KOPT-K1 (cell line): ENCODE results near the gene IGF1R.
A peak's percentile ranks its signal among the peaks of the same experiment; 100 is the strongest.
"Not testable (repeated sequence)": the region's sequence is repeated elsewhere in the genome, so short reads cannot be mapped to it uniquely, and the experiment has no call there.

Source experiments
- H3K27ac ChIP-seq: fragments of 200-600 bp; sonication (generic); 2 replicates; pipeline ENCODE4 v1.5.1; 2016; ENCODE audit warnings: antibody characterized with exemption, mild to moderate bottlenecking, low read depth, low read length; ENCODE audit not compliant: poor library complexity, severe bottlenecking
- H3K36me3 ChIP-seq: fragments of 200-600 bp; sonication (generic); 2 replicates; pipeline ENCODE4 v1.5.1; 2017; ENCODE audit warnings: antibody characterized with exemption, mild to moderate bottlenecking, low read length, moderate library complexity; ENCODE audit not compliant: insufficient read depth
- H3K9me3 ChIP-seq: fragments of 200-600 bp; sonication (generic); 2 replicates; pipeline ENCODE4 v1.5.1; 2017; ENCODE audit warnings: antibody characterized with exemption, low read length, mild to moderate bottlenecking; ENCODE audit not compliant: insufficient read depth, poor library complexity, severe bottlenecking

Gene IGF1R

DNA sequence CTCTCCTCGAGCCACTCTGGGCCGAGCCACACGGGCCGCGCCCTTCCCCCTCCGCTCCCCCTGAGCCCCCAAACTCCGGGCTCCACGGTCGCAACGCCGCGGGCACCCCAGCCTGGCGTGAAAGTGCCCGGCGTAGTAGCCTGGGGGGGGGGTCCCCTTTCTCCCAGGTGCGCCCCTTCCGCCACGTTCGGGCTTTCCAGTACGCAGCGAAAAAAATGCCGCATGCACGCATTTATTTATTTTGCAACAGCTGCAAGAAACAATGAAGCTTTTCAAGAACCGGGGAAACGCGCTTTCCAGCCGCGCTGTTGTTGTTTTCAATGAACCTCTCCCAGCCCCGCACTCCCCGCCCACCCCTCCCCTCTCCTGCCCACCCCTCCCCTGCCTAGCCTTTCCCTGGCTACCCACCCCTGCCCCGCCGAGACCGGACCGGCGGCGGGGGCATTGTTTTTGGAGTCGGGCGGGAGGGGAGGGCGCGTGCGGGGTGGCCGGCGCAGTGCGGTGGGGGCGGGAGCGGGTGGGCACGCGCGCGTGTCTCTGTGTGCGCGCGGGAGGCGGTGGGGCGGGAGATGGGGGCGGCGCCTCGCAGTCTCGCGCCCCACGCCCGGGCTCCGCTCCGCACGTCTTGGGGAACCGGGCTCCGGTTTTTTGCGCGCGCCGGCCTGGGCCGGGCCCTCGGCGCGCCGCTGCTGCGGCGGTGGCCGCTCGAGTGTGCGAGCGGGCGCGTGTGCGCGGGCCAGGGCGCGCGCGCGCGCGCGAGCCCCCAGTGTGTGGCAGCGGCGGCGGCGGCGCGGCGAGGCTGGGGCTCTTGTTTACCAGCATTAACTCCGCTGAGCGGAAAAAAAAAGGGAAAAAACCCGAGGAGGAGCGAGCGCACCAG lies at the start of gene IGF1R:
TSS of gene IGF1R (plus strand) at position 766 of the 880 bp plus-strand sequence. CDS start 1,043 bp downstream, outside the sequence.
- Histone ChIP-seq H3K36me3 (no peaks in the 10 kb centered on the region), H3K27ac (peak within 1 kb of the TSS; percentile 42), H3K9me3 (no peaks in the 10 kb centered on the region)

DNA sequence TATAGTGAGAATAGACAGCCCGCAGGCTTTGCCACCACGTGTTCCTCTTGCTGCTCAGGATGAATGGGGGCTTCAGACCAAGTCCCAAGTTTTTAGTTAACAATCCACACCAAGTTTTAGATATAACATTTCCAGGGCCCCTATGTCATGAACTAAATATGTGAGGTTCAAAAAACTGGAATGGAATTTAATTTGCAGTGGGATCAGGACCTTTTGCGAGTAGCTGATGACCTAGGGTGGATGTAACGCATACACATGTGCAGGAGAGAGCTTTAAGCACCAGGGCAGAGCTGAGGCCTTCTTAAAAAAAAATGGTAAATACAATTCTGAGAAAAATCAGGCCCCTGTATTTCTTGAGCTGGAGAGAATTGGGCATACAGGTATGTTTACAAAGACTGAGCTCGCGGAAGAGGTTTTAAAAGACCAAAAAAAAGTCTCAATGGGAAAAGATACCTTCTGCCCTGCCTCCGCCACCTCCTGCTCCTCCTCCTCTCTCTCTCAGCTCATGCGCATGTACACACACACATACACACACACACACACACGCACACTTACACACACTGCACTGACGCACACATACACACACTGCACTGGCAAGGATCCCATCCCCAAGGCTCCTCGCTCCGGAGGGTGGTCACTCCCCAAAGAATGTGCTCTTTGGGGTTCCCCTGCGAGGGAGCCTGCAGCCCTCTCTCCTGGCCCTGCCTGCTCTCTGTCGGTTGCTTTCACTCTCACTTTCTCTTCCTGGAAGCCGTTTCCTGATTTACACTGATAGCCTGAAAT lies 48.2 kb upstream of the IGF1R start:
- H3K36me3 ChIP-seq, result no peaks in the 10 kb centered on the region
- no peak overlapping the region for H3K27ac ChIP-seq
- no peaks in the 10 kb centered on the region for H3K9me3 ChIP-seq

DNA sequence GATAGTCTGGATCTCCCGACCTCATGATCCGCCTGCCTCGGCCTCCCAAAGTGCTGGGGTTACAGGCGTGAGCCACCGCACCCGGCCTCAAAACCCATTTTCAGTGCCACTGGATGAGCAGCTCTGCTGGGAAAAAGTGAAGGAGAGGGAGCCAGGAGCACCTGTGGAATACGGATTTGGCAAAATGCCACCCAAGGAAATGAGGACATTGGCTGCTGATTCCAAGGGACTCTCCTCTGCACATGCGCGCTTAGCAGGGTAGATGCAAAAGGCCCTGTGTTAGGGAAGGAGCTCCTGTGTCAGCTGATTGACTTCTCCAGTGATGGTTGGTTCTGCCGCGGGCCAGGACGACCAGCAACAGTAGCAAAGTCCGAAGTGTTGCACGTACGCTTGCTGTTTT lies 43.4 kb upstream of the IGF1R start:
- no peaks in the 10 kb centered on the region for H3K36me3 ChIP-seq
- no peak overlapping the region for H3K27ac ChIP-seq

DNA sequence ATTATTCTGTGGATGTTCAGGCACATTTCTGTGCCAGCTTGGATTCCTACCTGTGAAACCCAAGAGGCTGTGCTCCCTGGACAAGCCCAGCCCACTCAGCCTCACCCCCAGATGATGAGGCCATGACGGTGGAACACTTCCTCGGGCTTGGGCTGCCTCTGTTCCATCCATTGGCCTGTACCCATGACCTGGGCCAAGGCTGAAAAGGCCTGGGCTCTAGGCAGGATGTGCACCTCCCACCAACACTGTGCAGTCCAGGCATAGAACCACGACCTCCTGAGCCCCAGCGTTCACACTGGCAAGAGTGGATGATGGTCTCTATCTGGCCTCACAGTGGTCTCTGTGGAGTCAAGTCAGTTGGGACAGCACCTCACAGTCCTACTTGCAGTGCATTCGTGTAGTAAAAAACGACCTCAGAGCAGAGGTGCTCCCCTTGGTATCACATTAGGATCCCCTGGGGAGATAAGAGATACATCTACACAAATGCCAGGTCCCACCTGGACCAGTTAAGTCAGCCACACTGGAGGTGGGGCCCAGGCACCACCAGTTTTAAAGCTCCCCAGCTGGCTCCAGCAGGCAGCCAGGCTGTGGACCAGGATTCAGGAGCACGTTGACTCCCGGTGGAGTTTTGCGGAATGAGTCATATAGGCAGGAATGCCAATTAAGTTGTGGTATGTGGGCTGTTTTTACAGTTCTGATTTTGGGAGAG lies 39.0 kb upstream of the IGF1R start:
- Histone ChIP-seq H3K9me3 (no peaks in the 10 kb centered on the region), H3K27ac (no peak overlapping the region), H3K36me3 (no peaks in the 10 kb centered on the region)

More for the DNA sequence above, 43.4 kb upstream of the IGF1R start:
- H3K9me3 ChIP-seq, result no peaks in the 10 kb centered on the region

GRCh38 chr15:98610991-98611390 lies 37.3 kb upstream of the IGF1R start:
- H3K9me3 ChIP-seq, result no peaks in the 10 kb centered on the region
- no peaks in the 10 kb centered on the region for H3K36me3 ChIP-seq
- H3K27ac ChIP-seq, result no peak overlapping the region

- no peaks in the 10 kb centered on the region for H3K9me3 ChIP-seq
- H3K27ac ChIP-seq, result no peak overlapping the region
- H3K36me3 ChIP-seq, result no peaks in the 10 kb centered on the region
Measured at GRCh38 chr15:98611808-98612207, 36.5 kb upstream of the IGF1R start.

GRCh38 chr15:98612490-98613110 lies 35.7 kb upstream of the IGF1R start:
- Histone ChIP-seq H3K27ac (no peak overlapping the region), H3K9me3 (no peaks in the 10 kb centered on the region), H3K36me3 (no peaks in the 10 kb centered on the region)

DNA sequence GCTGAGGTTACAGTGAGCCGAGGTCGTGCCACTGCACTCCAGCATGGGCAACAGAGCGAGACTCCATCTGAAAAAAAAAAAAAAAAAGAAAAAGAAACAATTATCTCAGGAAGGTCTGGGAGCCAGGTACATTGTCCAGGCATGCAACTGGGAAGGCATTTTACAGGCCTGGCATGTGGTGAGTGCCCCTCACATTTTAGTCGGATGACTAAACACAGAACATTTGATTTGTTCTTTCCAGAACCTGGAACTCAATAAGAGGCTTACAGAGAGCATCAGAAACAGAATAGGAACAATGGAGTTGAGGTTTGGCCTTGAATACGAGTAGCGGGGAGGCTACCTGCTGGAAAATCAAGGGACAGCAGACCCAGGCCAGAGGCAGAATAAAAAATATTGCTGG lies 33.7 kb upstream of the IGF1R start:
- no peaks in the 10 kb centered on the region for H3K9me3 ChIP-seq
- H3K36me3 ChIP-seq, result no peaks in the 10 kb centered on the region
- no peak overlapping the region for H3K27ac ChIP-seq

DNA sequence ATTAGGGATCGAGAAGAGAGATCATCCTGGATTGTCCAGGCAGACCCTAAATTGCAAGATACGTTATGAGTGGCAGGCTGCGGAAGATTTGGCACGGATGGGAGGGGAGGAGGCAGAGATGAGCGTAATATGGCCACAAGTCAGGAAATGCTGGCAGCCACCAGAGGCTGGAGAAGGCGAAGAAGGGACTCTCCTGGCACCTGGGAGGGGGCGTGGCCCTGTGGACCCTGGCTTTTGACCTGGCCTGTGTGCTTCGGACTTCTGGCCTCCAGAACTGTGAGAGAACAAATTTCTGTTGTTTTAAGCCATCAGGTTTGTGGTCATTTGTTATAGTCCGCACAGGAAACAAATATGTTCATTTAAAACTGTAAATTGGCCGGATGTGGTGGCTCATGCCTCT lies 31.9 kb upstream of the IGF1R start:
- H3K27ac ChIP-seq, result no peak overlapping the region
- no peaks in the 10 kb centered on the region for H3K36me3 ChIP-seq
- no peaks in the 10 kb centered on the region for H3K9me3 ChIP-seq

DNA sequence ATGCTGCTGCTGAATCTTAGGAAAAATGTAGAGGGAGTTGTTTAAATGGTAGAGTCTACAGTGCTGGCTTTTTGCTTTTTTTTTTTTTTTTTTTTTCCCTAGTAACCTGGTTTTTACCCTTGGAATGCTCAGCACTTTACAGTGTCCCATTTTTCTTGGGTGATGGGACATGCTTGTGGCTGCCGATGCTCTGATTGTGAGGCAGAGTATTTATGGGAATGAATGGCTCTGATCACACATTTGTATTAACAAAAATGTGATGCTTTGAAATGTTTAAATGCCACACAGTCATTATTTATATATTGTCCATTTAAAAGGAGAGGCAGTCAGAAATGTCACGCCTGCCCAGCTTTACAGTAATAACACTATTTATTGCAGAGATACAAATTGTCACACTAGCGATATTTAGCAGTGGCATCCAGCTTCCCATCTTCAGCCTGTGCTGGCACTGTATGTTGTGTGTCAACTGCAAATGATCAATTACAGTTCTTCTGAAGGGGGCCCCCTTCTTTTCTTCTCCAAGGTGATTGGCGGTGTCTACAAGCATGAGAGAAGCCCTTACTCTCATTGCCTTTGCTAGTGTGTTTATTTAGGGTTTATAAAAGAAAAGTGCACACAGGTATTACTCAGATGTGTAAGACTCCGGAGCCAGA lies 30.9 kb upstream of the IGF1R start:
- no peak overlapping the region for H3K27ac ChIP-seq
- H3K36me3 ChIP-seq, result no peaks in the 10 kb centered on the region
- H3K9me3 ChIP-seq, result no peaks in the 10 kb centered on the region

GRCh38 chr15:98618576-98618975 lies 29.8 kb upstream of the IGF1R start:
- not testable (repeated sequence) for H3K36me3 ChIP-seq, H3K9me3 ChIP-seq, H3K27ac ChIP-seq

- Histone ChIP-seq H3K9me3 (no peaks in the 10 kb centered on the region), H3K27ac (no peak overlapping the region), H3K36me3 (no peaks in the 10 kb centered on the region)
Measured at GRCh38 chr15:98620020-98620419, 28.3 kb upstream of the IGF1R start.

- Histone ChIP-seq H3K36me3 (no peaks in the 10 kb centered on the region), H3K9me3 (no peaks in the 10 kb centered on the region), H3K27ac (no peak overlapping the region)
Measured at GRCh38 chr15:98621021-98621420, 27.3 kb upstream of the IGF1R start.

- H3K36me3 ChIP-seq, result no peaks in the 10 kb centered on the region
- no peak overlapping the region for H3K27ac ChIP-seq
- no peaks in the 10 kb centered on the region for H3K9me3 ChIP-seq
Measured at GRCh38 chr15:98625614-98626013, 22.7 kb upstream of the IGF1R start.
